ENCODE measurements around the gene MAPK9.

MAPK9 gene

GRCh38 chr5:180204276-180204819 is 87.5 kb downstream of the MAPK9 start:
- H3K36me3 Mint-ChIP-seq, result no peaks in the 10 kb centered on the region
- no peak for DNase-seq (ENCODE audit: low spot score in 2 of 2)
- no peak for ATAC-seq (ENCODE audit: low read depth)
- H3K4me3 Mint-ChIP-seq, result no peak overlapping the region
- H3K4me1 Mint-ChIP-seq, result peaks cover 4% of the 10 kb centered on the region
- no peaks in the 10 kb centered on the region for H3K9me3 Mint-ChIP-seq
- H3K27ac Mint-ChIP-seq, result no peak overlapping the region
- peaks cover 18% of the 10 kb centered on the region for H3K27me3 Mint-ChIP-seq

- DNase-seq (ENCODE audit: low spot score in 2 of 2), result no peak
- no peak overlapping the region for H3K27ac Mint-ChIP-seq
- no peaks in the 10 kb centered on the region for H3K4me1 Mint-ChIP-seq
- no peaks in the 10 kb centered on the region for H3K9me3 Mint-ChIP-seq
- ATAC-seq (ENCODE audit: low read depth), result no peak
- no peak overlapping the region for H3K4me3 Mint-ChIP-seq
- no peaks in the 10 kb centered on the region for H3K36me3 Mint-ChIP-seq
- peaks cover 13% of the 10 kb centered on the region for H3K27me3 Mint-ChIP-seq
Observed at GRCh38 chr5:180202939-180203573, 88.8 kb downstream of the MAPK9 start.

GRCh38 chr5:180201051-180201987 is 90.6 kb downstream of the MAPK9 start:
- Mint-ChIP-seq H3K9me3 (no peaks in the 10 kb centered on the region), H3K27me3 (peaks cover 5% of the 10 kb centered on the region), H3K4me1 (no peaks in the 10 kb centered on the region), H3K27ac (no peak overlapping the region), H3K4me3 (no peak overlapping the region), H3K36me3 (no peaks in the 10 kb centered on the region)
- DNase-seq (ENCODE audit: low spot score in 2 of 2) (no peak), ATAC-seq (ENCODE audit: low read depth) (no peak)

- Mint-ChIP-seq H3K27me3 (peaks cover 5% of the 10 kb centered on the region), H3K9me3 (no peaks in the 10 kb centered on the region), H3K4me3 (no peak overlapping the region), H3K27ac (no peak overlapping the region), H3K4me1 (no peaks in the 10 kb centered on the region), H3K36me3 (no peaks in the 10 kb centered on the region)
- DNase-seq (ENCODE audit: low spot score in 2 of 2) (no peak), ATAC-seq (ENCODE audit: low read depth) (no peak)
Observed at GRCh38 chr5:180199390-180199789, 92.5 kb downstream of the MAPK9 start.

GRCh38 chr5:180198208-180198607 is 93.7 kb downstream of the MAPK9 start:
- Mint-ChIP-seq H3K27ac (no peak overlapping the region), H3K4me1 (no peaks in the 10 kb centered on the region), H3K27me3 (peaks cover 4% of the 10 kb centered on the region), H3K9me3 (no peaks in the 10 kb centered on the region), H3K36me3 (no peaks in the 10 kb centered on the region), H3K4me3 (no peak overlapping the region)
- no peak for DNase-seq (ENCODE audit: low spot score in 2 of 2)
- ATAC-seq (ENCODE audit: low read depth), result no peak

- H3K27me3 Mint-ChIP-seq, result peaks cover 4% of the 10 kb centered on the region
- H3K27ac Mint-ChIP-seq, result no peak overlapping the region
- no peaks in the 10 kb centered on the region for H3K36me3 Mint-ChIP-seq
- H3K9me3 Mint-ChIP-seq, result no peaks in the 10 kb centered on the region
- H3K4me3 Mint-ChIP-seq, result no peak overlapping the region
- no peaks in the 10 kb centered on the region for H3K4me1 Mint-ChIP-seq
- ATAC-seq (ENCODE audit: low read depth) (no peak), DNase-seq (ENCODE audit: low spot score in 2 of 2) (no peak)
Observed at GRCh38 chr5:180197016-180197702, 94.7 kb downstream of the MAPK9 start.

- Mint-ChIP-seq H3K27me3 (peaks cover 1% of the 10 kb centered on the region), H3K27ac (no peak overlapping the region), H3K4me3 (no peak overlapping the region), H3K9me3 (no peaks in the 10 kb centered on the region), H3K36me3 (no peaks in the 10 kb centered on the region), H3K4me1 (no peaks in the 10 kb centered on the region)
- DNase-seq (ENCODE audit: low spot score in 2 of 2) (no peak), ATAC-seq (ENCODE audit: low read depth) (no peak)
Observed at GRCh38 chr5:180194410-180195345, 97.2 kb downstream of the MAPK9 start.

GRCh38 chr5:180193749-180194375 is 98.0 kb downstream of the MAPK9 start:
- H3K4me1 Mint-ChIP-seq, result no peaks in the 10 kb centered on the region
- peaks cover 1% of the 10 kb centered on the region for H3K9me3 Mint-ChIP-seq
- H3K4me3 Mint-ChIP-seq, result no peak overlapping the region
- peaks cover 3% of the 10 kb centered on the region for H3K27me3 Mint-ChIP-seq
- no peak for ATAC-seq (ENCODE audit: low read depth)
- H3K36me3 Mint-ChIP-seq, result no peaks in the 10 kb centered on the region
- H3K27ac Mint-ChIP-seq, result no peak overlapping the region
- DNase-seq (ENCODE audit: low spot score in 2 of 2), result no peak

GRCh38 chr5:180191716-180192115 is 100.2 kb downstream of the MAPK9 start:
- peaks cover 10% of the 10 kb centered on the region for H3K9me3 Mint-ChIP-seq
- no peak for ATAC-seq (ENCODE audit: low read depth)
- no peaks in the 10 kb centered on the region for H3K36me3 Mint-ChIP-seq
- H3K4me3 Mint-ChIP-seq, result no peak overlapping the region
- H3K27ac Mint-ChIP-seq, result no peak overlapping the region
- DNase-seq (ENCODE audit: low spot score in 2 of 2), result no peak
- H3K4me1 Mint-ChIP-seq, result no peaks in the 10 kb centered on the region
- peaks cover 3% of the 10 kb centered on the region for H3K27me3 Mint-ChIP-seq

- Mint-ChIP-seq H3K27ac (no peak overlapping the region), H3K9me3 (peaks cover 13% of the 10 kb centered on the region), H3K27me3 (peaks cover 1% of the 10 kb centered on the region), H3K36me3 (no peaks in the 10 kb centered on the region), H3K4me1 (no peaks in the 10 kb centered on the region), H3K4me3 (no peak overlapping the region)
- DNase-seq (ENCODE audit: low spot score in 2 of 2), result no peak
- ATAC-seq (ENCODE audit: low read depth), result no peak
Observed at GRCh38 chr5:180187767-180188166, 104.1 kb downstream of the MAPK9 start.
